ENCODE results near the gene CTIF. TPM values are rescaled to one million over a fixed set of nuclear protein-coding genes. Genes with fewer than 3 reads are reported as not detected.

The CTIF gene
- total and polyA plus RNA-seq, 4 donors = 12.2 to 45.7 (median 32.6) TPM

DNA sequence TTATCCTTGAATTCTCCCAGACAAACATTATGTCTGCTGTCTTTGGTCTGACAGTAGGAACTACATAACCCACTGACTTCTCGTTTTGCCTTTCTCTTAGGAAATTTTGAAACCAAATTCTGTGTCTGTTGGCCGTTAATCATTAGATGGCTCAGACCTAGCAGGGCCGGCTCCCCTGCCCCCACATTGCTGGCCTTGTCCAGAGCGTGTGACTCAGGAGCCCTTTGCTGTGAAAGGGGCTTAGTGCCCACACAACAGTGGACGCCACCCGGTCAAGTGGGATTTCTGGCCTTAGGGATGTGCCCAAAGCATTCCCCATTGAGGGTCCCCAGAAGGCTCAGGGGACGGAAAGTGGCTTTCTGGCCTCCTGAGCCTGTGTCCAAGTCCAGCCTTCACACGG, 137.5 kb downstream of the CTIF start:
- TF ChIP-seq, protein P1, sequence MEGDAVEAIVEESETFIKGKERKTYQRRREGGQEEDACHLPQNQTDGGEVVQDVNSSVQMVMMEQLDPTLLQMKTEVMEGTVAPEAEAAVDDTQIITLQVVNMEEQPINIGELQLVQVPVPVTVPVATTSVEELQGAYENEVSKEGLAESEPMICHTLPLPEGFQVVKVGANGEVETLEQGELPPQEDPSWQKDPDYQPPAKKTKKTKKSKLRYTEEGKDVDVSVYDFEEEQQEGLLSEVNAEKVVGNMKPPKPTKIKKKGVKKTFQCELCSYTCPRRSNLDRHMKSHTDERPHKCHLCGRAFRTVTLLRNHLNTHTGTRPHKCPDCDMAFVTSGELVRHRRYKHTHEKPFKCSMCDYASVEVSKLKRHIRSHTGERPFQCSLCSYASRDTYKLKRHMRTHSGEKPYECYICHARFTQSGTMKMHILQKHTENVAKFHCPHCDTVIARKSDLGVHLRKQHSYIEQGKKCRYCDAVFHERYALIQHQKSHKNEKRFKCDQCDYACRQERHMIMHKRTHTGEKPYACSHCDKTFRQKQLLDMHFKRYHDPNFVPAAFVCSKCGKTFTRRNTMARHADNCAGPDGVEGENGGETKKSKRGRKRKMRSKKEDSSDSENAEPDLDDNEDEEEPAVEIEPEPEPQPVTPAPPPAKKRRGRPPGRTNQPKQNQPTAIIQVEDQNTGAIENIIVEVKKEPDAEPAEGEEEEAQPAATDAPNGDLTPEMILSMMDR (IDR thresholded peaks at IDR 0.05; ENCODE audit: control extremely low read depth, extremely low read depth) = no peak

GRCh38 chr18:48676756-48677368, 138.0 kb downstream of the CTIF start:
- Histone ChIP-seq H3K27ac (ENCODE audit: low read depth in 1 of 2, low read length in 1 of 2) (peak overlapping the region in 1 of 2 donors; percentile 2), H3K27me3 (ENCODE audit: control insufficient read depth in 3 of 3, insufficient read depth in 3 of 3, low read length in 2 of 3) (no peaks in the 10 kb centered on the region), H3K36me3 (ENCODE audit: control insufficient read depth in 4 of 4, insufficient read depth in 4 of 4, low read length in 4 of 4) (peaks cover 0 to 5% (median 1%) of the 10 kb centered on the region in 4 donors), H3K4me1 (ENCODE audit: control insufficient read depth in 5 of 5, insufficient read depth in 5 of 5, low read length in 5 of 5) (peaks cover 2 to 30% (median 7%) of the 10 kb centered on the region in 5 donors), H3K9me3 (ENCODE audit: control insufficient read depth in 4 of 4, insufficient read depth in 3 of 4, low read length in 3 of 4) (no peaks in the 10 kb centered on the region), H3K9ac (ENCODE audit: insufficient read depth in 1 of 2, low read length in 2 of 2) (no peak overlapping the region), H3K4me3 (no peak overlapping the region)
- DNase-seq = peak; percentile 68 to 73 (median 70)
- TF ChIP-seq, protein P1 (IDR thresholded peaks at IDR 0.05; ENCODE audit: control extremely low read depth, extremely low read depth) = peak; percentile 69
- 40% methylated on average over 17 of the region's 17 CpGs for WGBS, 2 donors
- ATAC-seq (ENCODE audit: insufficient read depth, low FRiP score) = no peak

More for the DNA sequence above, 137.5 kb downstream of the CTIF start:
- H3K27ac ChIP-seq (ENCODE audit: low read depth in 1 of 2, low read length in 1 of 2) = no peak overlapping the region
- DNase-seq (no peak), ATAC-seq (ENCODE audit: insufficient read depth, low FRiP score) (no peak)
- H3K36me3 ChIP-seq (ENCODE audit: control insufficient read depth in 4 of 4, insufficient read depth in 4 of 4, low read length in 4 of 4) = peaks cover 3 to 10% (median 3%) of the 10 kb centered on the region in 4 donors
- no peak overlapping the region for H3K9ac ChIP-seq (ENCODE audit: insufficient read depth in 1 of 2, low read length in 2 of 2)
- H3K4me3 ChIP-seq = no peak overlapping the region
- H3K4me1 ChIP-seq (ENCODE audit: control insufficient read depth in 5 of 5, insufficient read depth in 5 of 5, low read length in 5 of 5) = peaks cover 2 to 30% (median 7%) of the 10 kb centered on the region in 5 donors
- H3K27me3 ChIP-seq (ENCODE audit: control insufficient read depth in 3 of 3, insufficient read depth in 3 of 3, low read length in 2 of 3) = no peaks in the 10 kb centered on the region
- 36 to 59% methylated on average over 8 of the region's 8 CpGs for WGBS, 2 donors
- H3K9me3 ChIP-seq (ENCODE audit: control insufficient read depth in 4 of 4, insufficient read depth in 3 of 4, low read length in 3 of 4) = peaks cover 0 to 3% (median 2%) of the 10 kb centered on the region in 4 donors

- no peak for ATAC-seq (ENCODE audit: insufficient read depth, low FRiP score)
- peaks cover 2 to 30% (median 7%) of the 10 kb centered on the region in 5 donors for H3K4me1 ChIP-seq (ENCODE audit: control insufficient read depth in 5 of 5, insufficient read depth in 5 of 5, low read length in 5 of 5)
- H3K9me3 ChIP-seq (ENCODE audit: control insufficient read depth in 4 of 4, insufficient read depth in 3 of 4, low read length in 3 of 4) = no peaks in the 10 kb centered on the region
- H3K27me3 ChIP-seq (ENCODE audit: control insufficient read depth in 3 of 3, insufficient read depth in 3 of 3, low read length in 2 of 3) = no peaks in the 10 kb centered on the region
- TF ChIP-seq, protein P1 (IDR thresholded peaks at IDR 0.05; ENCODE audit: control extremely low read depth, extremely low read depth) = no peak
- peak overlapping the region in 1 of 2 donors; percentile 0 for H3K27ac ChIP-seq (ENCODE audit: low read depth in 1 of 2, low read length in 1 of 2)
- no peak overlapping the region for H3K4me3 ChIP-seq
- no peak for DNase-seq
- WGBS, 2 donors = 78 to 83% methylated on average over 16 of the region's 16 CpGs
- no peak overlapping the region for H3K9ac ChIP-seq (ENCODE audit: insufficient read depth in 1 of 2, low read length in 2 of 2)
- peaks cover 0 to 5% (median 2%) of the 10 kb centered on the region in 4 donors for H3K36me3 ChIP-seq (ENCODE audit: control insufficient read depth in 4 of 4, insufficient read depth in 4 of 4, low read length in 4 of 4)
These were observed 139.6 kb downstream of the CTIF start for GRCh38 chr18:48678237-48679115.
